Fibroblast of the aortic adventitia (primary cell): Measurements from ENCODE around the gene KRTAP10-2. TPM values are rescaled to one million over a fixed set of nuclear protein-coding genes. Genes with fewer than 3 reads are reported as not detected.

Source experiments
- DNase-seq: peaks from one replicate; pipeline ENCODE4 v3.0.0-alpha.2; 2010; ENCODE audit warnings: low read depth
- H3K4me3 ChIP-seq: 2 replicates; pipeline ENCODE4 v1.5.1; 2011; ENCODE audit warnings: low read depth, mild to moderate bottlenecking, control low read depth, low read length, moderate library complexity
- CTCF ChIP-seq: IDR thresholded peaks from 2 replicates; pipeline ENCODE4 v1.5.1; 2011; ENCODE audit warnings: mild to moderate bottlenecking, low read length, control low read depth, inconsistent platforms; ENCODE audit not compliant: insufficient read depth
- total RNA-seq: library from RNA; depleted of rRNA; stranded (reverse); fragments of >200 nt; gene quantifications from 2 replicates; pipeline ENCODE4 v1.2.3, GENCODE V29; 2012; ENCODE audit warnings: low replicate concordance

The KRTAP10-2 gene
- total RNA-seq, 1 donor, result not detected

GRCh38 chr21:44589586-44590305 is 38.4 kb upstream of the KRTAP10-2 start:
- H3K4me3 ChIP-seq, result no peak overlapping the region
- no peak for DNase-seq
- no peak for TF ChIP-seq CTCF

GRCh38 chr21:44589094-44589493 is 37.8 kb upstream of the KRTAP10-2 start:
- no peak for DNase-seq
- no peak overlapping the region for H3K4me3 ChIP-seq
- no peak for TF ChIP-seq CTCF

GRCh38 chr21:44585892-44586291 is 34.6 kb upstream of the KRTAP10-2 start:
- DNase-seq, result no peak
- TF ChIP-seq CTCF, result no peak
- H3K4me3 ChIP-seq, result no peak overlapping the region

GRCh38 chr21:44583800-44584147 is 32.5 kb upstream of the KRTAP10-2 start:
- no peak for DNase-seq
- TF ChIP-seq CTCF, result no peak
- H3K4me3 ChIP-seq, result no peak overlapping the region

- peak; percentile 16 for DNase-seq
- no peak for TF ChIP-seq CTCF
- no peak overlapping the region for H3K4me3 ChIP-seq
Observed at GRCh38 chr21:44583089-44583799, 31.9 kb upstream of the KRTAP10-2 start.

- DNase-seq, result no peak
- no peak for TF ChIP-seq CTCF
- H3K4me3 ChIP-seq, result no peak overlapping the region
Observed at GRCh38 chr21:44582055-44582454, 30.8 kb upstream of the KRTAP10-2 start.
